H1 (cell line): ENCODE results near the gene ASH1L.

Experiments used
- CTCF ChIP-seq, 3 experiments: IDR thresholded peaks; 1 replicate in 2 of 3; 2 replicates in 1 of 3; pipeline versions ENCODE4 v1.5.1 to v1.6.1; 2011; ENCODE audit warnings: low read length in 3 of 3, mild to moderate bottlenecking in 3 of 3, inconsistent platforms in 2 of 3, low read depth in 1 of 3, moderate library complexity in 1 of 3; ENCODE audit not compliant: insufficient read depth in 1 of 3; ENCODE audit errors: control extremely low read depth in 1 of 3
- HDAC2 ChIP-seq, 2 experiments: fragments of 300-600 bp in 1 of 2; sonication (generic) in 1 of 2; IDR thresholded peaks; 2 replicates each; pipeline ENCODE4 v1.6.1; 2011 to 2012; ENCODE audit warnings: low read depth in 2 of 2, low read length in 2 of 2, mild to moderate bottlenecking in 2 of 2, moderate library complexity in 2 of 2, borderline replicate concordance in 1 of 2, inconsistent platforms in 1 of 2
- POLR2A ChIP-seq, 2 experiments: IDR thresholded peaks; 1 replicate in 1 of 2; 2 replicates in 1 of 2; pipeline ENCODE4 v1.6.1; 2011; ENCODE audit warnings: low read depth in 2 of 2, low read length in 2 of 2, mild to moderate bottlenecking in 2 of 2; ENCODE audit errors: control extremely low read depth in 1 of 2
- RFX5 ChIP-seq: IDR thresholded peaks from 2 replicates; pipeline ENCODE4 v1.6.1; 2011; ENCODE audit warnings: low read depth, low read length, improper control_type of control experiment, borderline replicate concordance
- SIN3A ChIP-seq, 2 experiments: IDR thresholded peaks in 1 of 2; conservative IDR thresholded peaks in 1 of 2; 2 replicates each; pipeline ENCODE4 v1.6.1; 2011 to 2012; ENCODE audit warnings: low read length in 2 of 2, improper control_type of control experiment in 1 of 2, low read depth in 1 of 2, mild to moderate bottlenecking in 1 of 2
- TCF12 ChIP-seq: IDR thresholded peaks from 2 replicates; pipeline ENCODE4 v1.6.1; 2011; ENCODE audit warnings: low read depth, mild to moderate bottlenecking, low read length

GRCh38 chr1:155320252-155320651 is 242.4 kb downstream of the ASH1L start:
- TF ChIP-seq CTCF (IDR thresholded peaks at IDR 0.05; ENCODE audit: control extremely low read depth in 1 of 3, insufficient read depth in 1 of 3, low read depth in 1 of 3, low read length in 3 of 3) = no peak
- TF ChIP-seq POLR2A (IDR thresholded peaks at IDR 0.05; ENCODE audit: control extremely low read depth in 1 of 2, low read depth in 2 of 2, low read length in 2 of 2) = no peak
- no peak for TF ChIP-seq SIN3A (conservative IDR thresholded peaks at IDR 0.05 in 1 of 2, IDR thresholded peaks at IDR 0.05 in 1 of 2; ENCODE audit: low read depth in 1 of 2, low read length in 2 of 2)
- no peak for TF ChIP-seq HDAC2 (IDR thresholded peaks at IDR 0.05; ENCODE audit: borderline replicate concordance in 1 of 2, low read depth in 2 of 2, low read length in 2 of 2)
- no peak for TF ChIP-seq TCF12
- no peak for TF ChIP-seq RFX5
